GM18520 (cell line): ENCODE data around the gene PRAMEF11.

Experiments
- ATAC-seq: cut with Tn5 transposase; IDR thresholded peaks from one replicate; pipeline ENCODE4 v1.9.1; 2021; ENCODE audit not compliant: unreplicated experiment

The PRAMEF11 gene

DNA sequence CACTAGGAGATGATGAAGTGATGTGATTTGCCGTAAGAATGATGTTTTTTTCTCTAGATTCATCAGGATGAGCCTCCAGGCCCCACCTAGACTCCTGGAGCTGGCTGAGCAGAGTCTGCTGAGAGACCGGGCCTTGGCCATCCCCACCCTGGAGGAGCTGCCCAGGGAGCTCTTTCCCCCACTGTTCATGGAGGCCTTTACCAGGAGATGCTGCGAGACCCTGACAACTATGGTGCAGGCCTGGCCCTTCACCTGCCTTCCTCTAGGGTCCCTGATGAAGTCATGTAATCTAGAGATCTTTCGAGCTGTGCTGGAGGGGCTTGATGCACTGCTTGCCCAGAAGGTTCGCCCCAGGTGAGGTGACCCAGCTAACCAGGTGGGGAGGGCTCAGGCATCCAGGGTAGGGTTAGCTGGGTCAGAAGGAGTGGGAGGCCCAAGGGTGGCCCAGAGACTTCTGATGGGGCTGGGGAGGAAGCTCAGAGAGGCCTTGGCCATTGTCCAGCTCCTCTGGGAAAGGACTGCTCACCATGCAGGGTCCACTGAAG is 56.3 kb downstream of the PRAMEF11 start:
- no peak for ATAC-seq
